H1 (cell line): ENCODE results near the gene EPS8L1. TPM values are rescaled to one million over a fixed set of nuclear protein-coding genes. Genes with fewer than 3 reads are reported as not detected.
A peak's percentile ranks its signal among the peaks of the same experiment; 100 is the strongest.

Source experiments
- CTCF ChIA-PET: fragments of 300-600 bp; sonication (Branson Sonifier 250); formaldehyde crosslinking; loops from one replicate; lab custom pipeline; 2021; ENCODE audit not compliant: partially characterized antibody; lab: Charles Lee
- POLR2A ChIA-PET: fragments of 300-600 bp; sonication (Branson Sonifier 250); formaldehyde crosslinking; loops from one replicate; lab custom pipeline; 2021; ENCODE audit warnings: inconsistent platforms; ENCODE audit not compliant: partially characterized antibody; lab: Charles Lee
- DNase-seq, 2 experiments: peaks; one replicate each; pipeline versions ENCODE4 v3.0.0 to v3.0.0-alpha.2; 2010 to 2022; ENCODE audit warnings: low spot score in 2 of 2, low read depth in 1 of 2, mixed read lengths in 1 of 2
- FAIRE-seq: peaks from 2 replicates; lab custom pipeline; 2011; peaks lifted over from hg19 to GRCh38; lab: Jason Lieb, UNC
- H2AFZ ChIP-seq: 2 replicates; pipeline ENCODE4 v1.8.1; 2012; ENCODE audit warnings: low read length, inconsistent platforms
- H2AK5ac ChIP-seq: 2 replicates; pipeline ENCODE4 v1.6.1; 2013; ENCODE audit warnings: low read depth, low read length
- H2BK120ac ChIP-seq: replicated peaks from 2 replicates; pipeline ENCODE3; 2013; ENCODE audit warnings: low read depth, low read length, inconsistent platforms
- H2BK12ac ChIP-seq: 2 replicates; pipeline ENCODE4 v1.6.1; 2013; ENCODE audit warnings: low read depth, low read length
- H2BK15ac ChIP-seq: 2 replicates; pipeline ENCODE4 v1.6.1; 2013; ENCODE audit warnings: low read length
- H2BK20ac ChIP-seq: 2 replicates; pipeline ENCODE4 v1.6.1; 2013; ENCODE audit warnings: low read length
- H2BK5ac ChIP-seq: 2 replicates; pipeline ENCODE4 v1.6.1; 2013; ENCODE audit warnings: low read depth, low read length
- H3K14ac ChIP-seq: 2 replicates; pipeline ENCODE4 v1.6.1; 2013; ENCODE audit warnings: inconsistent platforms; ENCODE audit not compliant: insufficient read length
- H3K18ac ChIP-seq: 2 replicates; pipeline ENCODE4 v1.6.1; 2013; ENCODE audit warnings: low read length; ENCODE audit errors: extremely low read depth
- H3K23ac ChIP-seq: 2 replicates; pipeline ENCODE4 v1.6.1; 2013; ENCODE audit warnings: inconsistent platforms; ENCODE audit not compliant: insufficient read length
- H3K23me2 ChIP-seq: 2 replicates; pipeline ENCODE4 v1.6.1; 2013; ENCODE audit warnings: low read depth, low read length
- H3K27ac ChIP-seq: 2 replicates; pipeline ENCODE4 v1.6.1; 2011; ENCODE audit warnings: low read depth, low read length, inconsistent platforms
- H3K27me3 ChIP-seq, 4 experiments: replicated peaks in 1 of 4; 1 replicate in 1 of 4; 2 replicates in 3 of 4; pipeline versions ENCODE4 v1.6.1 to v1.8.1; 2011 to 2013; ENCODE audit warnings: low read length in 3 of 4, mild to moderate bottlenecking in 3 of 4, inconsistent platforms in 2 of 4, mixed read lengths in 2 of 4, moderate library complexity in 1 of 4; ENCODE audit not compliant: control insufficient read depth in 3 of 4, insufficient read depth in 3 of 4; ENCODE audit errors: extremely low read depth in 1 of 4
- H3K36me3 ChIP-seq, 4 experiments: 2 replicates each; pipeline versions ENCODE4 v1.6.1 to v1.8.1; 2011 to 2013; ENCODE audit warnings: mild to moderate bottlenecking in 4 of 4, low read length in 3 of 4, moderate library complexity in 2 of 4, control low read depth in 1 of 4, inconsistent platforms in 1 of 4; ENCODE audit not compliant: insufficient read depth in 4 of 4, control insufficient read depth in 2 of 4
- H3K4ac ChIP-seq: replicated peaks from 2 replicates; pipeline ENCODE3; 2013; ENCODE audit warnings: low read length, low read depth, mixed read lengths, inconsistent platforms; ENCODE audit not compliant: insufficient read length
- H3K4me1 ChIP-seq, 4 experiments: replicated peaks in 1 of 4; 1 replicate in 1 of 4; 2 replicates in 3 of 4; pipeline versions ENCODE4 v1.6.1 to v1.8.1; 2011 to 2013; ENCODE audit warnings: low read length in 3 of 4, inconsistent platforms in 2 of 4, mixed read lengths in 1 of 4; ENCODE audit not compliant: insufficient read depth in 4 of 4, control insufficient read depth in 3 of 4
- H3K4me2 ChIP-seq, 2 experiments: 2 replicates each; pipeline versions ENCODE4 v1.6.1 to v1.8.1; 2011 to 2013; ENCODE audit warnings: low read depth in 2 of 2, low read length in 2 of 2, control low read depth in 1 of 2, inconsistent platforms in 1 of 2, mild to moderate bottlenecking in 1 of 2; ENCODE audit not compliant: insufficient read depth in 1 of 2
- H3K4me3 ChIP-seq, 4 experiments: fragments of 200-600, 300-600 bp in 1 of 4; sonication (generic), shearing (Covaris generic), sonication (Bioruptor Twin) in 1 of 4; 2 replicates each; pipeline versions ENCODE4 v1.5.1 to v1.8.1; 2011 to 2016; ENCODE audit warnings: low read length in 4 of 4, low read depth in 3 of 4, control low read depth in 2 of 4, inconsistent platforms in 2 of 4, mild to moderate bottlenecking in 2 of 4, mixed read lengths in 1 of 4, moderate library complexity in 1 of 4; ENCODE audit not compliant: insufficient read depth in 2 of 4; ENCODE audit errors: extremely low read depth in 1 of 4
- H3K56ac ChIP-seq: replicated peaks from 2 replicates; pipeline ENCODE3; 2013; ENCODE audit warnings: low read depth, mild to moderate bottlenecking, mixed read lengths, low read length, inconsistent platforms; ENCODE audit not compliant: insufficient read length
- H3K79me1 ChIP-seq: 2 replicates; pipeline ENCODE4 v1.6.1; 2013; ENCODE audit warnings: low read depth, low read length, control low read depth
- H3K79me2 ChIP-seq, 2 experiments: 2 replicates each; pipeline versions ENCODE4 v1.6.1 to v1.8.1; 2012 to 2013; ENCODE audit warnings: low read length in 2 of 2, mild to moderate bottlenecking in 2 of 2, inconsistent platforms in 1 of 2; ENCODE audit not compliant: insufficient read depth in 2 of 2, control insufficient read depth in 1 of 2
- H3K9ac ChIP-seq, 4 experiments: replicated peaks in 1 of 4; 1 replicate in 1 of 4; 2 replicates in 3 of 4; pipeline versions ENCODE4 v1.6.1 to v1.8.1; 2011 to 2013; ENCODE audit warnings: low read depth in 3 of 4, low read length in 3 of 4, control low read depth in 2 of 4, mild to moderate bottlenecking in 2 of 4, moderate library complexity in 2 of 4, inconsistent platforms in 1 of 4; ENCODE audit errors: extremely low read depth in 1 of 4
- H3K9me3 ChIP-seq, 2 experiments: 2 replicates each; pipeline versions ENCODE4 v1.6.1 to v1.8.1; 2012 to 2013; ENCODE audit warnings: mild to moderate bottlenecking in 2 of 2, moderate library complexity in 2 of 2, control low read depth in 1 of 2, inconsistent platforms in 1 of 2, low read depth in 1 of 2, low read length in 1 of 2, mixed read lengths in 1 of 2; ENCODE audit not compliant: insufficient read depth in 2 of 2
- H4K20me1 ChIP-seq, 2 experiments: replicated peaks in 1 of 2; 2 replicates each; pipeline versions ENCODE3 to v1.8.1; 2011 to 2013; ENCODE audit warnings: inconsistent platforms in 2 of 2, low read length in 2 of 2, mild to moderate bottlenecking in 1 of 2; ENCODE audit not compliant: insufficient read depth in 2 of 2, control insufficient read depth in 1 of 2
- H4K5ac ChIP-seq: 2 replicates; pipeline ENCODE4 v1.6.1; 2013; ENCODE audit warnings: low read length, low read depth, mixed read lengths, inconsistent platforms; ENCODE audit not compliant: insufficient read length
- H4K8ac ChIP-seq: 2 replicates; pipeline ENCODE4 v1.8.0; 2013; ENCODE audit warnings: mild to moderate bottlenecking, moderate library complexity, low read length, inconsistent platforms; ENCODE audit not compliant: insufficient read depth; ENCODE audit errors: extremely low read depth
- H4K91ac ChIP-seq: replicated peaks from 2 replicates; pipeline ENCODE3; 2013; ENCODE audit warnings: low read length, mixed read lengths, inconsistent platforms; ENCODE audit not compliant: insufficient read length
- PHF8 ChIP-seq: fragments of 200-600 bp; sonication (generic); conservative IDR thresholded peaks from 2 replicates; pipeline ENCODE4 v1.7.1; 2012; ENCODE audit warnings: low read depth, mild to moderate bottlenecking, inconsistent platforms, low read length, moderate library complexity
- TEAD4 ChIP-seq: IDR thresholded peaks from 2 replicates; pipeline ENCODE4 v1.6.1; 2012; ENCODE audit warnings: low read depth, low read length, inconsistent platforms, mixed read lengths
- WGBS, 2 experiments: shearing (Covaris generic) in 1 of 2; methylation state at CpG; one replicate each; pipeline versions ENCODE4 v1.1.6 to v1.1.7; 2013 to 2015; ENCODE audit warnings: low lambda C conversion rate in 2 of 2, mixed read lengths in 2 of 2, inconsistent platforms in 1 of 2, low coverage in 1 of 2, missing lambda C conversion rate in 1 of 2; ENCODE audit not compliant: insufficient replicate concordance in 2 of 2, insufficient coverage in 1 of 2, insufficient read length in 1 of 2; ENCODE audit errors: extremely low coverage in 1 of 2, missing lambda C conversion rate in 1 of 2; 5-methylcytosine and 5-hydroxymethylcytosine counted together
- polyA plus RNA-seq, 7 experiments: library from polyadenylated mRNA; depleted of rRNA in 3 of 7; stranded (reverse) in 5 of 7; unstranded in 2 of 7; fragments of >200 nt in 5 of 7; fragments of 200-250 nt in 2 of 7; gene quantifications; 1 replicate in 5 of 7; 2 replicates in 1 of 7; 4 replicates in 1 of 7; pipeline versions ENCODE4 v1.2.1 to v1.2.3, GENCODE V29; 2011 to 2013; ENCODE audit warnings: missing spikeins in 2 of 7, mixed read lengths in 2 of 7
- total RNA-seq: library from RNA; stranded (reverse); fragmentation: NEBNext Ultra II Directional; extraction: Animal tissue kit (Norgen Biotek cat#: 25700); gene quantifications from 2 replicates; pipeline ENCODE4 v1.2.1, GENCODE V29; 2021

Gene EPS8L1
- total and polyA plus RNA-seq, 2 of the 8 experiments (the other 6 are each of a cell fraction or from before 2014, with no cell fraction given): 19.8 to 30.2 TPM

DNA sequence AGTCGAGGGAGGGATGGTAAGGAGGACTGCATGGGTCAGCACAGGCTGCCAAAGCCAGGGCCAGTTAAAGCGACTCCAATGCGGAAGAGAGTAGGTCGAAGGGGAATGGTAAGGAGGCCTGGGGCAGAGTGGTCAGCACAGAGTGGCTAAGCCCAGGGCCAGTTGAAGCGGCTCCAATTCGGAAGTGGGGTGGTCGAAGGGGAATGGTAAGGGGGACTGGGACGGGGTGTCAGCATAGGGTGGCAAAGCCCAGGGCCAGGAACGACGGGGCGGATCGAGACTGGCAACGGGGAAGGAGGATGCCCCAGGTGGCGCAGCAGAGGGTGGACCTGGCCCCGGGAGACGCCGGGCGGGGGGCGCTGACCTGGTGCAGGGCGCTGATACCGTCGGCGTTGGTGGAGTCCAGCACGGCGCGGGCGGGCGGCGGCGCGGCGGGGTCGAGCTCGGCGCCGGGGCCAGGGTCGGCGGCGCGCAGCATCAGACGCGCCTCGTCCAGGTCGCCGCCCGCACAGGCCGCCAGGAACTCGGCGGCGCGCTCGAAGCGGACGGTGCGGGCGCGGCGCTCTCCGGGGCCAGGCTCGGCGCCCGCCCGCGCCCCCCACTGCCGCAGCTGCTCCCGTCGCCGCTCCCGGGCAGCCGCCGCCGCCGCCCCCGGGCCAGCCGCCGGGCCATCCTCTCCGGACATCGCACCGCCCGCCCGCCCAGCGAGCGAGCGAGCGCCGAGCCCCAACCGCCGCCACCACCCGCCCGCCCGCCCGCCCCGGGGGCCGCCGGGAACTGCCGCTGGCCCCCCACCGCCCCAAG, 41.4 kb downstream of the EPS8L1 start, which contains the start of gene PPP1R12C:
PPP1R12C (minus strand) TSS at position 779 of the 804 bp plus-strand sequence; CDS start at position 685, 94 bp downstream.
- H3K79me2 ChIP-seq: peaks cover 0 to 33% of the 10 kb centered on the region in 2 experiments; a peak in 2 of 4 replicates
- no peak within 1 kb of the TSS; the same call in none of the 2 replicates for H4K8ac ChIP-seq
- H2BK15ac ChIP-seq: 0 out of 2 replicates have a peak within 1 kb of the TSS, but pooled peaks have one; percentile 88
- no peak for FAIRE-seq
- H4K20me1 ChIP-seq: peaks cover 20 to 25% of the 10 kb centered on the region in 2 experiments
- H3K36me3 ChIP-seq: peaks cover 0 to 4% (median 0%) of the 10 kb centered on the region in 4 experiments; a peak in 1 of 8 replicates
- peaks cover 17% of the 10 kb centered on the region for H3K23me2 ChIP-seq
- H4K91ac ChIP-seq: no peak within 1 kb of the TSS
- peak within 1 kb of the TSS; percentile 98 for H2AFZ ChIP-seq
- WGBS, 2 experiments: 1% methylated on average over 21 of the region's 97 CpGs; no CpG with 5 or more reads in 1 of the 2 experiments
- TF ChIP-seq PHF8 (peak; percentile 22; the same call in 1 of the 2 replicates), TEAD4 (no peak)
- H4K5ac ChIP-seq: peak within 1 kb of the TSS; percentile 57
- H2BK5ac ChIP-seq: peak within 1 kb of the TSS; percentile 93
- H3K4me1 ChIP-seq: peaks cover 0 to 26% (median 17%) of the 10 kb centered on the region in 4 experiments; a peak in 5 of 7 replicates
- H3K4ac ChIP-seq: no peak within 1 kb of the TSS
- no peak within 1 kb of the TSS for H3K14ac ChIP-seq
- 0 out of 2 replicates have a peak within 1 kb of the TSS, but pooled peaks have one; percentile 68 for H2BK12ac ChIP-seq
- no peak within 1 kb of the TSS for H2AK5ac ChIP-seq
- 0 out of 2 replicates have a peak within 1 kb of the TSS, but pooled peaks have one; percentile 46 for H3K27ac ChIP-seq
- H3K4me2 ChIP-seq: peak within 1 kb of the TSS; percentile 98 to 99
- H3K27me3 ChIP-seq: no peaks in the 10 kb centered on the region
- H3K9me3 ChIP-seq: no peaks in the 10 kb centered on the region
- ChIA-PET POLR2A (interaction anchor here (0.6 to 6.4 kb wide), 18 partner anchors 11 to 651 kb away, joined by 3 to 72 read pairs (median 4); partner anchors contain the start of gene HSPBP1), CTCF (interaction anchor here (0.9 to 2.4 kb wide), 11 partner anchors 11 to 48 kb away, joined by 3 to 11 read pairs (median 5); no protein-coding TSS in a partner anchor)
- H2BK120ac ChIP-seq: no peak within 1 kb of the TSS
- peak within 1 kb of the TSS; percentile 83 to 92 (median 88) for H3K4me3 ChIP-seq
- H3K56ac ChIP-seq: peak within 1 kb of the TSS; percentile 83
- H2BK20ac ChIP-seq: no peak within 1 kb of the TSS
- peaks cover 32% of the 10 kb centered on the region for H3K79me1 ChIP-seq
- peak within 1 kb of the TSS; percentile 97 for H3K18ac ChIP-seq
- no peak for DNase-seq
- H3K9ac ChIP-seq: peak within 1 kb of the TSS; percentile 56 to 93 (median 72)
- peak within 1 kb of the TSS; percentile 36 for H3K23ac ChIP-seq
